HepG2 (cell line): Measurements from ENCODE around the gene ANKRD29. TPM values are rescaled to one million over a fixed set of nuclear protein-coding genes. Genes with fewer than 3 reads are reported as not detected.

Experiments
- ARID5B ChIP-seq: IDR thresholded peaks from 2 replicates; pipeline ENCODE4 v1.4.0; 2020; ENCODE audit warnings: mild to moderate bottlenecking, missing genetic modification reagents
- ATF4 ChIP-seq, 2 experiments: fragments of 450-650 bp in 1 of 2; sonication (generic) in 1 of 2; formaldehyde crosslinking; IDR thresholded peaks; 2 replicates each; pipeline versions ENCODE4 v1.5.0 to v1.8.0; 2020 to 2022; ENCODE audit warnings: mild to moderate bottlenecking in 1 of 2, missing genetic modification reagents in 1 of 2
- BRF2 ChIP-seq: sonication (generic); formaldehyde crosslinking; IDR thresholded peaks from 2 replicates; pipeline ENCODE4 v1.8.1; 2022; ENCODE audit warnings: mild to moderate bottlenecking, missing genetic modification reagents
- HOXA5 ChIP-seq: sonication (generic); formaldehyde crosslinking; IDR thresholded peaks from 2 replicates; pipeline ENCODE4 v1.4.0; 2020; ENCODE audit warnings: missing genetic modification reagents
- MBNL3 ChIP-seq: fragments of 250-450 bp; sonication (Bioruptor Pico); conservative IDR thresholded peaks from 2 replicates; pipeline ENCODE4 v1.8.0; 2022; ENCODE audit warnings: mild to moderate bottlenecking, inconsistent platforms
- MED13 ChIP-seq: sonication (generic); formaldehyde crosslinking; IDR thresholded peaks from 2 replicates; pipeline ENCODE4 v1.5.0; 2020; ENCODE audit warnings: missing genetic modification reagents
- MYPOP ChIP-seq: sonication (generic); formaldehyde crosslinking; IDR thresholded peaks from 2 replicates; pipeline ENCODE4 v1.8.1; 2023; ENCODE audit warnings: mild to moderate bottlenecking, moderate library complexity, missing genetic modification reagents
- SAFB2 ChIP-seq: sonication (generic); formaldehyde crosslinking; IDR thresholded peaks from 2 replicates; pipeline ENCODE4 v1.5.1; 2020; ENCODE audit warnings: missing genetic modification reagents, low read depth, mild to moderate bottlenecking, borderline replicate concordance
- SNAI1 ChIP-seq: sonication (generic); formaldehyde crosslinking; IDR thresholded peaks from 2 replicates; pipeline ENCODE4 v1.5.0; 2020; ENCODE audit warnings: mild to moderate bottlenecking, missing genetic modification reagents, borderline replicate concordance
- ZBTB33 ChIP-seq: sonication (generic); formaldehyde crosslinking; IDR thresholded peaks from 2 replicates; pipeline ENCODE4 v1.4.0; 2020; ENCODE audit warnings: missing genetic modification reagents
- ZFP36 ChIP-seq: fragments of 150-350 bp; IDR thresholded peaks from 2 replicates; pipeline ENCODE4 v1.6.1; 2018; ENCODE audit warnings: borderline replicate concordance, low read length, low read depth; ENCODE audit not compliant: partially characterized antibody
- ZFX ChIP-seq: sonication (generic); formaldehyde crosslinking; IDR thresholded peaks from 2 replicates; pipeline ENCODE4 v1.4.0; 2020; ENCODE audit warnings: mild to moderate bottlenecking, low read depth, missing genetic modification reagents, moderate library complexity
- ZNF337 ChIP-seq: sonication (generic); formaldehyde crosslinking; IDR thresholded peaks from 2 replicates; pipeline ENCODE4 v1.5.1; 2020; ENCODE audit warnings: missing genetic modification reagents, low read depth, mild to moderate bottlenecking, borderline replicate concordance
- ZNF430 ChIP-seq: sonication (generic); formaldehyde crosslinking; IDR thresholded peaks from 2 replicates; pipeline ENCODE4 v1.9.0; 2021; ENCODE audit warnings: mild to moderate bottlenecking, missing genetic modification reagents
- ZNF574 ChIP-seq: sonication (generic); formaldehyde crosslinking; IDR thresholded peaks from 2 replicates; pipeline ENCODE4 v1.4.0; 2020; ENCODE audit warnings: missing genetic modification reagents
- ZNF775 ChIP-seq: sonication (generic); formaldehyde crosslinking; IDR thresholded peaks from 2 replicates; pipeline ENCODE4 v1.4.0; 2020; ENCODE audit warnings: missing genetic modification reagents, mild to moderate bottlenecking, moderate library complexity, borderline replicate concordance
- polyA plus RNA-seq, 8 experiments: library from polyadenylated mRNA; depleted of rRNA in 3 of 8; stranded (reverse) in 7 of 8; unstranded in 1 of 8; fragments of >200 nt; fragmentation: Illumina TruSeq in 4 of 8; extraction: Trizol in 4 of 8; gene quantifications; 2 replicates each; pipeline versions ENCODE4 v1.2.1 to v1.2.3, GENCODE V29; 2011 to 2016; ENCODE audit warnings: low read depth in 4 of 8, missing spikeins in 1 of 8, mixed read lengths in 1 of 8; ENCODE audit not compliant: insufficient read depth in 1 of 8
- total RNA-seq, 5 experiments: library from RNA; depleted of rRNA; stranded (reverse); fragments of >200 nt; fragmentation: Illumina TruSeq; extraction: Trizol; gene quantifications; 2 replicates each; pipeline ENCODE4 v1.2.3, GENCODE V29; 2016; ENCODE audit warnings: low read depth in 1 of 5

Gene ANKRD29
- total and polyA plus RNA-seq, 2 of the 13 experiments (the other 11 are each of a cell fraction or from before 2014, with no cell fraction given), result not detected

GRCh38 chr18:23569299-23570063, 93.2 kb downstream of the ANKRD29 start (continued):
- TF ChIP-seq HOXA5 (no peak), ZNF574 (no peak), ZNF337 (CRISPR knock-in tag) (no peak), SNAI1 (no peak), BRF2 (CRISPR knock-in tag) (no peak), ARID5B (CRISPR knock-in tag) (peak; percentile 88), SAFB2 (CRISPR knock-in tag) (no peak), ZNF430 (CRISPR knock-in tag) (no peak), ZNF775 (CRISPR knock-in tag) (no peak), ZBTB33 (CRISPR knock-in tag) (no peak), ZFP36 (no peak), ZFX (CRISPR knock-in tag) (0 out of 2 replicates have a peak, but pooled peaks have one; percentile 19), ATF4 (CRISPR knock-in tag; IDR thresholded peaks at IDR 0.05) (no peak), MBNL3 (CRISPR knock-in tag) (no peak), MED13 (CRISPR knock-in tag) (no peak), MYPOP (no peak)
